Fibroblast of lung (primary cell): ENCODE results near the gene DYSF.

Experiments used
- EZH2 ChIP-seq: IDR thresholded peaks from 2 replicates; pipeline ENCODE4 v1.5.1; 2012; ENCODE audit warnings: low read length, control low read depth, mild to moderate bottlenecking; ENCODE audit errors: missing control alignments
- TF ChIP-seq, protein P1 (sequence below), 2 donors: IDR thresholded peaks in 1 of 2; conservative IDR thresholded peaks in 1 of 2; 1 replicate in 1 of 2; 2 replicates in 1 of 2; pipeline ENCODE4 v1.5.1; 2011 to 2012; ENCODE audit warnings: low read length in 2 of 2, control low read depth in 1 of 2, inconsistent platforms in 1 of 2, low read depth in 1 of 2, mild to moderate bottlenecking in 1 of 2

DNA sequence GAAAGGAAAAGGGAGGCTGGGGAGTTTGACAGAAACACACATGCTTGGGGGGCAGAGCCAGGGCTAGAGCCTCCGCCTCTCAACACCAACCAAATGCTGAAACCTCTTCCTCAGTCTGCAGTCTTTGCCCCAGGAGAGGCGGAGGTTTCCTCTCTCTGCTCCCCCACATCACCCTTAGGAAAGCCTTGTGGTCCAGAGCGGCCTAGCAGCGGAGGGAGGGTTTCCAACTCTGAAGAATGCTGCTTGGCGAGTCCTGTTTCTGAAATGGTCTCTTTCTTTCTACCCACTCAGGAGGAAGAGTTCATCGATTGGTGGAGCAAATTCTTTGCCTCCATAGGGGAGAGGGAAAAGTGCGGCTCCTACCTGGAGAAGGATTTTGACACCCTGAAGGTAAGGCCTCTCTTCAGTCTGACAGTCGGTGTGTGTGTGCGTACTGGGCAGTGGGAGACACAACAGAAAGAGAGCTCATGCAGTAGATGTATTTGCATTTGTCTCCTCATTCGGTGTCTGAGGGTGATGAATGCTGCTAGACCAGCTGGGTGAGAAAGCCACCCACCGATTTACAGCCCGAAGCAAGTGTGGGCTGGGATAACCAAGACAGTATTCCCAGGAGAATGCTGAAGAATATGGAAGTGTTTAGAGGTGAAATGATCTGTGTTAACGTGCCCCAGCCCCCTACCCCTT is 190.5 kb downstream of the DYSF start:
- TF ChIP-seq, protein P1, sequence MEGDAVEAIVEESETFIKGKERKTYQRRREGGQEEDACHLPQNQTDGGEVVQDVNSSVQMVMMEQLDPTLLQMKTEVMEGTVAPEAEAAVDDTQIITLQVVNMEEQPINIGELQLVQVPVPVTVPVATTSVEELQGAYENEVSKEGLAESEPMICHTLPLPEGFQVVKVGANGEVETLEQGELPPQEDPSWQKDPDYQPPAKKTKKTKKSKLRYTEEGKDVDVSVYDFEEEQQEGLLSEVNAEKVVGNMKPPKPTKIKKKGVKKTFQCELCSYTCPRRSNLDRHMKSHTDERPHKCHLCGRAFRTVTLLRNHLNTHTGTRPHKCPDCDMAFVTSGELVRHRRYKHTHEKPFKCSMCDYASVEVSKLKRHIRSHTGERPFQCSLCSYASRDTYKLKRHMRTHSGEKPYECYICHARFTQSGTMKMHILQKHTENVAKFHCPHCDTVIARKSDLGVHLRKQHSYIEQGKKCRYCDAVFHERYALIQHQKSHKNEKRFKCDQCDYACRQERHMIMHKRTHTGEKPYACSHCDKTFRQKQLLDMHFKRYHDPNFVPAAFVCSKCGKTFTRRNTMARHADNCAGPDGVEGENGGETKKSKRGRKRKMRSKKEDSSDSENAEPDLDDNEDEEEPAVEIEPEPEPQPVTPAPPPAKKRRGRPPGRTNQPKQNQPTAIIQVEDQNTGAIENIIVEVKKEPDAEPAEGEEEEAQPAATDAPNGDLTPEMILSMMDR (conservative IDR thresholded peaks at IDR 0.05 in 1 of 2, IDR thresholded peaks at IDR 0.05 in 1 of 2; ENCODE audit: low read depth in 1 of 2, low read length in 2 of 2): no peak
- TF ChIP-seq EZH2: no peak
